ENCODE measurements around the gene TCL1A. TPM values are rescaled to one million over a fixed set of nuclear protein-coding genes. Genes with fewer than 3 reads are reported as not detected.
"Not testable (repeated sequence)": the region's sequence is repeated elsewhere in the genome, so short reads cannot be mapped to it uniquely, and the experiment has no call there.

The TCL1A gene
- total RNA-seq, 1 donor from 2014 or later: 3.5 TPM

- no peak for DNase-seq
Observed at GRCh38 chr14:95677179-95677835, 36.6 kb downstream of the TCL1A start.

DNA sequence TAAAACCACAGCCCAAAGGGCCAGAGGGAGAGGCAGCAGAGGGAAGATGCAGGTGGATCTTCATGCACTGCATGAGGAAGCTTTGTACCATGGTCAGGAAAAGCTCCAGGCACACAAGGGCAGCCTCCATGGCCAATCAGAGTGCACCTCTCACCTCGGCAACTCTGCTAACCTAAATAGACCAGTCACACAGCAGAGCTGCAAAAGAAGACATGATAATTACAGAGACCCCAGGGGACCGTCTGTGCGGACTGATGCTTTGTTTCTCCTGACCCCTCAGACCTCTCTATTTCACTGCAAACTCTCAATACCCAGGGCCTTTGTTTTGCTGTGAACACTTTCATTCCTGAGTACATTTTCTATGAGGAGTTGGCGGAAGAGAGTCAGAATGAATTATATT lies 38.4 kb downstream of the TCL1A start:
- no peak for DNase-seq

DNA sequence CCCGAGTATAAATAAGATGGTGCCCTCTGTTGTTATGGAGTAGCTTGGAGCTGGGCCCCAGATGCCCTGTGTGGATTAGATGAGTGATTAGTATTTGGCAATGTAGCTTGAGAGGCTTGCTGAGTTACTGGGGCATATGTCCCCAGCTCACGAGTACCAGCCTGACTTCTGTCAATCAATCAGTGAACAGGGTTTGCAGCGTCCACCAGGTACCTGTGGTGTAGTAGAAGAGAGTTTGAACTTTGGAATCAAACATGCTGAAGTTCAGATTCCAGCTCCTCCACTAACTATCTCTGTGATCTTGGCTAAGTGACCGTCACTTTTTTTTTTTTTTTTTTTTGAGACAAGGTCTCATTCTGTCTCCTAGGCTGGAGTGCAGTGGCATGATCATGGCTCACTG lies 39.3 kb downstream of the TCL1A start:
- DNase-seq: no peak

DNA sequence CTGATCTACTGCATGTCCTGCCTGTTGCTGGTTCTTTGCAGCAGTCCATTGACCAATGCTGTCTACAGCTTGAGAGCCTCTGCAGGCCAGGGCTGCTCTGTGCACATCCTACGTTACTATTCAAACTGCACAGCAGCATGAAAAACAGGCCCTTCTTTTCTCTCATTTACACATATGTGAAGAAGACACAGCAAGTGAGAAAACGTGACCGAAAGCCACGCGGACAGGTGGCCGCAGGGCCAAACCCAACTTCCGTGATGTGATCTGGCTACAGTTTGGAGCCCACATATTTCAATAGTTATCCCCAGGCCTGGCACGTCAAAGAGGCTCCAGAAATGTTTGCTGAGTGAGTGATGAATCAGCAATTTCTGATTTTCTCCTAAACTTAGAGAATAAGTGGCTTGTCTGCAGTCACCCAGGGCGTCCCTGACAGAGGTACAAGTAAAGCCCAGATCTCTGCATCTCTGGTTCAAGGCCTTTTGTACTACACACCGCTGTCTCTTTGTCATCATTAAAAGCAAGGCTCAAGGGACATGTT lies 45.6 kb downstream of the TCL1A start:
- DNase-seq: no peak

DNA sequence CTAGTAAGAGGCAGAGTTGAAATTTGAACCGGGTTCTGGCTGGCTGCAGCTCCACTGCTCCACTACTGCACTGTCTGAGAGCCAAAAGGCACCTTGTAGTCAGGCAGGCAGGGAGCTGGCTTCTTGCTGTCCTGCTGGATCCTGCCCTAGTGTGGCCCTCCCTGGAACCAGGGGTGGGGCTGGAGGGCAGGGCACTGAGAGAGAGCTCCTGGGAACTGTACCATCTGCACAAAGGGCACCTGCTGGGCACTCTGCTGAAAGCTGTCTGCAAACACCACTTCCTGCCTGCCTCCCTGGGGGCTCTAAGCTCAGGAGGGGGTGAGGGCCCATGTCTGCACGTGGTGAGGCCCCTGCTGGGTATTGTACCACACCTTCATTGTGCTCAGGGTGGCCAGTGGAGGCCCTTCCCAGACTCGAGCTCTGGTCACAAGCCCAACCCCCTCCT lies 46.7 kb downstream of the TCL1A start:
- no peak for DNase-seq

- no peak for DNase-seq
Observed at GRCh38 chr14:95666450-95666849, 47.5 kb downstream of the TCL1A start.

GRCh38 chr14:95665530-95665929 lies 48.4 kb downstream of the TCL1A start:
- DNase-seq: not testable (repeated sequence)

- DNase-seq: no peak
Observed at GRCh38 chr14:95664546-95664945, 49.4 kb downstream of the TCL1A start.

DNA sequence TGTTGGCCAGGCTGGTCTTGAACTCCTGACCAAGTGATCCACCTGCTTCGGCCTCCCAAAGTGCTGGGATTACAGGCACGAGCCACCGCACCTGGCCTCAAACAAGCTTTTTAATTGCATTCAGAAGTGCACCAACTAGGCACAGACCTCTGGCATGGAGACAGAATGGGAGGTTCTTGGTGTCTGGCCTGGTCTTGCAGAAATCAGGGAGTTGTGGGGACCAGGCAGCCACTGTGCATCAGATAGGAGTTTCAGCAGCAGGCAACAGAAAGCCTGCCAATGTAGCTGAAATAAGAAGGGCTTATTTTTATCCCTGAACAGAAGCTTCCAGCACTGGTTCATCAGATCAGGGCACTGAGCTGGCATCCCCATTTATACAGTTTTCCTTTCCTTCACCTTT lies 49.9 kb downstream of the TCL1A start:
- DNase-seq: no peak

GRCh38 chr14:95663226-95663797 lies 50.6 kb downstream of the TCL1A start:
- no peak for DNase-seq

DNA sequence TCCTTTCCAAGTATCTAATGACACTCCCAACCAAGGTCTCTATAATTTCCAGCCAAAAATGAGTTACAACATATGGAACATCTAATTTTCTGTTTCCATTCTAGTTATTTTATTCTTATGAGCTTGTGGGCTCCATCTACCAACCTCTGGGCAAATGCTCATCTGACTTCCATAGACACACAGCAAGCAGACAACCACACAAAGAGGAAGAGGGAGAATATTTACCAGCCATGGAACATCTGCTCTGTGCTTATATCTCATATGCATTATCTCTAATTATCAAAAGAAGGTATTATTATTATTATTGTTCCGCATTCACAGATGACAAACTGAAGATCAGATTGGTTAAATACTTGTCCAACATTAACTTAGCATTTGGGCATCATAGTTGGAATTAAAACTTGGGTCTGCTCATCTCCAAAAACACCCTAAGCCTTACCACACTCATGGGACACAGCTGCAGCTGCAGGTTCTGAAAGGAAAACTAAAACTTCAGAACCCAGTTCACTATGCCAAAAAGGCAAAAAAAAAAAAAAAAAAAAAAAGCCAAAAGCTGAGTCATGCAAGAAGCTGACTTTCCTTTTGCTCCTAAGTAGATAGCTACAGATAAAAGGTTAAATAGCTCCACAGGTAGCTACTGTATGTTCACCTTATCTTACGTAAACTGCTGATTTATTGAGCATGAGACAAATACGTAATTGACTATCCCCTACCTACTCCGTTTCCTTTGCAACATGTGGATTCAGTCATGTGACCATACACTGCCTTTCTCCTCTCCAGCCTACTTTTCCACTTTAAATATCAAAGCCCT lies 51.3 kb downstream of the TCL1A start:
- no peak for DNase-seq

DNA sequence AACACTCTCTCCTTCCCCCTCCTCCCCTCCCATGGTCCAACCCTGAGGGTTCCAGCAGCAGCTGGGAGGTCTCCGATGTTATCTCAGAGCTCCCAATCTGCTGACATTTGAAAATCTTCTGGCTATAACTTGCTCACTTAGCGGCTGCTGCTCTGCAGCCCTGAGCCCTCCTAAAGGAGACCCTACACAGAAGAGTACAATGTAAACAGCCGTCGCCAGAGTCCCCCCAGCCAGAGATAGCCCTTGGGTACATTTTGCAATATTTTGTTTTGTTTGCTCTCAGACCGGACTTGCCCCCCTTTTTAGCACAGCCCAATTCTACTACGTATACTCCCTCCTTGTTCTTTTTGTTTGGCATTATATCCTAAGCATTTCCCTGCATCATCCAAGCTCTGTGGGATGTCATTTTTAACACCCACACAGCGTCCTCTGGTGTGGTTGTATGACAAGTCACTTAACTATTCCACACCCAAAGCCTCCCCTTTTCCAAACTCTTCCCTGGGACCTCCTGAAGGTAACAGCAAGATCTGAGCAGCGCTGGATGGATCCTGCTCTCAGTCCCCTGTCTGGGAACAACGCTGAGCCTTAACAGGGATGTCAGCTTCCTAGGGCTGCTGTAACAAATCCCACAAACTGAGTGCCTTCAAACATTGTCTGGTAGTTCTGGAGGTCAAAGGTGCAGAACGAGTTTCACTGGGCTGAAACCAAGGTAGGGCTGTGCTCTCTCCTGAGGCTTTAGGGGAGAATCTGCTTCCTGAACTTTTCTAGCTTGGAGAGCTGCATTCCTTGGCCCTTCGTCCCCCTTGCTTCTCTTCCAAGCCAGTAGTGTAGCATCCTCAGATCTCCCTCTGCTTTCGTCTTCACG lies 53.0 kb downstream of the TCL1A start:
- no peak for DNase-seq

- DNase-seq: no peak
Observed at GRCh38 chr14:95659990-95660385, 53.9 kb downstream of the TCL1A start.

Small RNAs within 50 kb of the gene (small RNA-seq; reads per million reads assigned to genes)
- gene RF02193 (ENCODE audit: low replicate concordance): not detected

Other genes starting within 250 kb of the TCL1A start
- gene SYNE3, start 197.5 kb downstream of the TCL1A start, total RNA-seq: 15.2 TPM
- 59.1 TPM for gene GLRX5, start 179.1 kb downstream of the TCL1A start, total RNA-seq
- gene TCL1B, start 27.7 kb downstream of the TCL1A start, total RNA-seq: not detected
- not detected for gene TUNAR, start 162.7 kb upstream of the TCL1A start, total RNA-seq

All from tongue (tissue), 3 donors.